A549 (cell line): ENCODE data around the gene SHC2. TPM values are rescaled to one million over a fixed set of nuclear protein-coding genes. Genes with fewer than 3 reads are reported as not detected.

Source experiments
- polyA plus RNA-seq, 4 experiments: library from polyadenylated mRNA; depleted of rRNA in 3 of 4; stranded (reverse); fragments of >200 nt; fragmentation: RNase III in 1 of 4; extraction: RNeasy Plus Mini Kit Qiagen cat#74134 plus additional on column Dnase treatment in 1 of 4; gene quantifications; 2 replicates in 3 of 4; 3 replicates in 1 of 4; pipeline ENCODE4 v1.2.3, GENCODE V29; 2011 to 2017
- small RNA-seq, 6 experiments: library from RNA; depleted of rRNA; stranded (forward); fragments of <200 nt; gene quantifications; one replicate each; pipeline ENCODE3, GENCODE V24; 2012

Gene SHC2
- polyA plus RNA-seq, 2 of the 4 experiments (the other 2 are of a cell fraction): 0.36 to 0.58 TPM

Small RNAs within 50 kb of the gene (small RNA-seq; reads per million reads assigned to genes)
- gene RNA5SP462: 0 to 0.39 (median 0.08) reads per million in 6 experiments

Other genes starting within 250 kb of the SHC2 start
- 44.2 and 55.1 TPM in 2 replicates for gene PLPP2, start 169.6 kb downstream of the SHC2 start, polyA plus RNA-seq (2011; rRNA removed)
- 89.6 to 100 TPM (median 90.9 TPM) in 3 replicates for gene PLPP2, start 169.6 kb downstream of the SHC2 start, polyA plus RNA-seq (2017; fragmentation: RNase III; extraction: RNeasy Plus Mini Kit Qiagen cat#74134 plus additional on column Dnase treatment)
- gene MIER2, start 116.2 kb downstream of the SHC2 start, polyA plus RNA-seq (2011; rRNA removed): 8.8 and 15.2 TPM in 2 replicates
- gene MIER2, start 116.2 kb downstream of the SHC2 start, polyA plus RNA-seq (2017; fragmentation: RNase III; extraction: RNeasy Plus Mini Kit Qiagen cat#74134 plus additional on column Dnase treatment): 9.3 to 11.5 TPM (median 11.2 TPM) in 3 replicates
- 0.13 and 0.21 TPM in 2 replicates for gene C2CD4C, start 51.9 kb downstream of the SHC2 start, polyA plus RNA-seq (2011; rRNA removed)
- 0.41 to 0.71 TPM (median 0.57 TPM) in 3 replicates for gene C2CD4C, start 51.9 kb downstream of the SHC2 start, polyA plus RNA-seq (2017; fragmentation: RNase III; extraction: RNeasy Plus Mini Kit Qiagen cat#74134 plus additional on column Dnase treatment)
- gene MADCAM1, start 35.5 kb upstream of the SHC2 start, polyA plus RNA-seq (2011; rRNA removed): 0.06 and 0.09 TPM in 2 replicates
- 0.25 to 0.41 TPM (median 0.34 TPM) in 3 replicates for gene MADCAM1, start 35.5 kb upstream of the SHC2 start, polyA plus RNA-seq (2017; fragmentation: RNase III; extraction: RNeasy Plus Mini Kit Qiagen cat#74134 plus additional on column Dnase treatment)
- 2.3 and 2.7 TPM in 2 replicates for gene TPGS1, start 46.5 kb upstream of the SHC2 start, polyA plus RNA-seq (2011; rRNA removed)
- 12.5 to 13.8 TPM (median 13.1 TPM) in 3 replicates for gene TPGS1, start 46.5 kb upstream of the SHC2 start, polyA plus RNA-seq (2017; fragmentation: RNase III; extraction: RNeasy Plus Mini Kit Qiagen cat#74134 plus additional on column Dnase treatment)
- gene CDC34, start 70.7 kb upstream of the SHC2 start, polyA plus RNA-seq (2011; rRNA removed): 36.9 and 37.4 TPM in 2 replicates
- gene CDC34, start 70.7 kb upstream of the SHC2 start, polyA plus RNA-seq (2017; fragmentation: RNase III; extraction: RNeasy Plus Mini Kit Qiagen cat#74134 plus additional on column Dnase treatment): 56.3 to 62.6 TPM (median 57.6 TPM) in 3 replicates
- not detected in 2 replicates for gene GZMM, start 83.0 kb upstream of the SHC2 start, polyA plus RNA-seq (2011; rRNA removed)
- 0.11 TPM in 1 of 3 replicates, not detected in the others for gene GZMM, start 83.0 kb upstream of the SHC2 start, polyA plus RNA-seq (2017; fragmentation: RNase III; extraction: RNeasy Plus Mini Kit Qiagen cat#74134 plus additional on column Dnase treatment)
- gene BSG, start 111.6 kb upstream of the SHC2 start, polyA plus RNA-seq (2011; rRNA removed): 237 and 285 TPM in 2 replicates
- gene BSG, start 111.6 kb upstream of the SHC2 start, polyA plus RNA-seq (2017; fragmentation: RNase III; extraction: RNeasy Plus Mini Kit Qiagen cat#74134 plus additional on column Dnase treatment): 528 to 583 TPM (median 579 TPM) in 3 replicates
- 2.7 and 7.1 TPM in 2 replicates for gene HCN2, start 128.8 kb upstream of the SHC2 start, polyA plus RNA-seq (2011; rRNA removed)
- 23.2 to 24.8 TPM (median 24.7 TPM) in 3 replicates for gene HCN2, start 128.8 kb upstream of the SHC2 start, polyA plus RNA-seq (2017; fragmentation: RNase III; extraction: RNeasy Plus Mini Kit Qiagen cat#74134 plus additional on column Dnase treatment)
- gene POLRMT, start 172.5 kb upstream of the SHC2 start, polyA plus RNA-seq (2011; rRNA removed): 41.9 and 59.8 TPM in 2 replicates
- gene POLRMT, start 172.5 kb upstream of the SHC2 start, polyA plus RNA-seq (2017; fragmentation: RNase III; extraction: RNeasy Plus Mini Kit Qiagen cat#74134 plus additional on column Dnase treatment): 65.0 to 68.8 TPM (median 66.5 TPM) in 3 replicates
- 0.13 TPM in 1 of 2 replicates, not detected in the other for gene FGF22, start 178.8 kb upstream of the SHC2 start, polyA plus RNA-seq (2011; rRNA removed)
- gene FGF22, start 178.8 kb upstream of the SHC2 start, polyA plus RNA-seq (2017; fragmentation: RNase III; extraction: RNeasy Plus Mini Kit Qiagen cat#74134 plus additional on column Dnase treatment): 0.79 to 1.1 TPM (median 1.0 TPM) in 3 replicates
- gene RNF126, start 202.2 kb upstream of the SHC2 start, polyA plus RNA-seq (2011; rRNA removed): 3.1 and 4.9 TPM in 2 replicates
- 35.0 to 36.3 TPM (median 35.4 TPM) in 3 replicates for gene RNF126, start 202.2 kb upstream of the SHC2 start, polyA plus RNA-seq (2017; fragmentation: RNase III; extraction: RNeasy Plus Mini Kit Qiagen cat#74134 plus additional on column Dnase treatment)
- 45.5 and 58.1 TPM in 2 replicates for gene FSTL3, start 215.4 kb upstream of the SHC2 start, polyA plus RNA-seq (2011; rRNA removed)
- gene FSTL3, start 215.4 kb upstream of the SHC2 start, polyA plus RNA-seq (2017; fragmentation: RNase III; extraction: RNeasy Plus Mini Kit Qiagen cat#74134 plus additional on column Dnase treatment): 110 to 131 TPM (median 118 TPM) in 3 replicates
- gene PRSS57, start 234.4 kb upstream of the SHC2 start, polyA plus RNA-seq (2011; rRNA removed): 0.10 TPM in 1 of 2 replicates, not detected in the other
- not detected in 3 replicates for gene PRSS57, start 234.4 kb upstream of the SHC2 start, polyA plus RNA-seq (2017; fragmentation: RNase III; extraction: RNeasy Plus Mini Kit Qiagen cat#74134 plus additional on column Dnase treatment)
- 2.0 and 3.0 TPM in 2 replicates for gene PALM, start 247.9 kb upstream of the SHC2 start, polyA plus RNA-seq (2011; rRNA removed)
- 11.4 to 17.5 TPM (median 15.7 TPM) in 3 replicates for gene PALM, start 247.9 kb upstream of the SHC2 start, polyA plus RNA-seq (2017; fragmentation: RNase III; extraction: RNeasy Plus Mini Kit Qiagen cat#74134 plus additional on column Dnase treatment)